ENCODE results near the gene PHACTR4.

DNA sequence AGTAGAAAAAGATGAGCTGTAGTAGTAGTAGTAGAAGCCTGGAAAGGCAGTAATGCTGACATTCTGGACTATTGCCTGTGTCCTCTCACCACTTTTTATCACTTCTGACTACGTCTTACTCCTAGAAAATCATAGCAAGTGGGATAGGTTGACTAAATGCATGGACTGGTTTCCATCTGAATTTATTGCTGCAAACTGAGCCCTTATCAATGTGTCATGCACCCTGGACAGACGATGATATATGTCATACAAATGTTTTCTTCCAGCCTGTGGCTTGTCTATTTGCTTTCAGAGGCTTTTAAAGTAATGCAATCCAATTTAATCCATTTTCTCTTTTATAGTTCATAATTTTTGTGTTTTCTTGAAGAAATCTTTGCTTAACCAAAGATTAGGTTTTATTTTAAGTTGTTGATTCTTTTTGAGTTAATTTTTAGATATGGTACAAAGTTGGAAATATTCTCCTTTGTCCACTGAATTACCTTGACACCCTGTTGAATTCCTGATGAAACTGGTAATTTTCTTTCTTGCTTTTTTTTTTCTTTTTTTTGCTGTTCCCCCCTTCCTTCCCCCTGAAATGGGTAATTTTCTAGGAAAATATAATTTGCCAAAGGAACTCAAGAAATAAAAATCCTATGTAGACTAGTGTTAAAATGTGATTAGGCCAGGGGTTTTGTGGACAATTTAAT lies 47.1 kb downstream of the PHACTR4 start:
- TF ChIP-seq, protein P1, sequence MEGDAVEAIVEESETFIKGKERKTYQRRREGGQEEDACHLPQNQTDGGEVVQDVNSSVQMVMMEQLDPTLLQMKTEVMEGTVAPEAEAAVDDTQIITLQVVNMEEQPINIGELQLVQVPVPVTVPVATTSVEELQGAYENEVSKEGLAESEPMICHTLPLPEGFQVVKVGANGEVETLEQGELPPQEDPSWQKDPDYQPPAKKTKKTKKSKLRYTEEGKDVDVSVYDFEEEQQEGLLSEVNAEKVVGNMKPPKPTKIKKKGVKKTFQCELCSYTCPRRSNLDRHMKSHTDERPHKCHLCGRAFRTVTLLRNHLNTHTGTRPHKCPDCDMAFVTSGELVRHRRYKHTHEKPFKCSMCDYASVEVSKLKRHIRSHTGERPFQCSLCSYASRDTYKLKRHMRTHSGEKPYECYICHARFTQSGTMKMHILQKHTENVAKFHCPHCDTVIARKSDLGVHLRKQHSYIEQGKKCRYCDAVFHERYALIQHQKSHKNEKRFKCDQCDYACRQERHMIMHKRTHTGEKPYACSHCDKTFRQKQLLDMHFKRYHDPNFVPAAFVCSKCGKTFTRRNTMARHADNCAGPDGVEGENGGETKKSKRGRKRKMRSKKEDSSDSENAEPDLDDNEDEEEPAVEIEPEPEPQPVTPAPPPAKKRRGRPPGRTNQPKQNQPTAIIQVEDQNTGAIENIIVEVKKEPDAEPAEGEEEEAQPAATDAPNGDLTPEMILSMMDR (IDR thresholded peaks at IDR 0.05; ENCODE audit: low read depth, low read length, poor library complexity, severe bottlenecking): no peak
- TF ChIP-seq EZH2phosphoT487 (IDR thresholded peaks at IDR 0.05; ENCODE audit: borderline replicate concordance, low read length): no peak

Measured in DOHH2 (cell line).